ENCODE results near the gene RASGRP1.

RASGRP1 gene

DNA sequence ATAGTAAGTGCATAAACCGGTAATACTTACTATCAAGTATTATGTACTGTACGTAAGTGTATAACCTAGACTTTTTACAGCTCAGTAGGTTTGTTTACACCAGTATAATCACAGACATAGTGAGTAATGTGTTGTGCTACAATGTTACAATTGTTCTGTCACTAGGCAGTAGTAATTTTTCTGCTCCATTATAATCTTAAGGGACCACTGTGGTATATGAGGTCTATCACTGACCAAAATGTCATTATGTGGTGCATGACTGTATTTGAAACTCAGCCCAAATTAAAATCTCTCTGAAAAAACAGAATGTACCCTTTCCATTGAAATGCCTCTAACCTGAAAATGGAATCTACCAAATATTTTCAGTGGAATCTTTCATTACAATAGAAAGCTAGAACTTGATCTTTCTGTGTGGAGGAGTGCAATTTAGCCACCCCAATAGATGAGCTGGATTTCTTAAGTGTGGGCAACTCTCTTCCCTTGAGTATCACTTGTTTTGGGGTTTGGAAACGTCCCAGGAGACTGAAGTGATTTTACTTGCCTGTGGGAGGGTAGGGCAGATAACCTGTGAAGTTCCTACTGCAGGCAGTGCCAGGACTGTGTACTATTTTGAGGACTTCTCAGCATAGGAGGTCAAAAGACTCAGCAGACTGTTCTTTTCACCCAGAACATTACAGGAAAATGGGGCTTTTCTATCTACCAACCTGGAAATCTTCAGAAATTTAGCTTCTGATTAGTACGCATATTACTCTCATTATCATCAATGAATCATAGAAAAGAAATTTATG, 59.7 kb downstream of the RASGRP1 start:
- DNase-seq (ENCODE audit: low read depth) = no peak

DNA sequence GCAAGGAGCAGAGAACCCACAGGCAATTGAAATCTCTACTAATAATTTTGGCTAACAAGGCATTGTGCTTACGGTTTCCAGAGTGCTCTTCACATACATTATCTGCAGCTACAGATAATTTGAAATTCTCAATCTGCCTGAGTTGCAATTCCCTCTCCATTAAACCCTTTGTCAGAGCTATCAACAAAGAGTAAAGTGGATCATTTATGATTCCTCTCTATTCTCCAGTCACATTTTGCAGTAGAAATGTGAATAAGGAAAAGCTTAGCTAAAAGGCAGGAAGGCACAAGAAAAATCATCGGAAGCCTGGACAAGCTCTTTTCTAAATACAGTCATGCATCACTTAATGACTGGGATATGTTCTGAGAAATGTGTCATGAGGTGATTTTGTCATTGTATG, 61.1 kb downstream of the RASGRP1 start:
- no peak for DNase-seq (ENCODE audit: low read depth)

DNA sequence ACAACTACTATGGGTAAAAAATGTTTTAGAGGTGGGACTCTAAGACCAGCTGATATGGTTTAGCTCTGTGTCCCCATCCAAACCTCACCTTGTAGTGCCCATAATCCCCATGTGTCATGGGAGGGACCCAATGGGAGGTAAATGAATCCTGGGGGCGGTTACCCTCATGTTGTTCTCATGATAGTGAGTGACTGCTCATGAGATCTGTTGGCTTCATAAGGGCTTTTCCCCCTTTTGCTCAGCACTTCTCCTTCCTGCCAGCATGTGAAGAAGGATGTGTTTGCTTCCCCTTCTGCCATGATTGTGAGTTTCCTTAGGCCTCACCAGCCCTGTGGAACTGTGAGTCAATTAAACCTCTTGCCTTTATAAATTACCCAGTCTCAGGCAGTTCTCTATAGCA, 65.0 kb downstream of the RASGRP1 start:
- DNase-seq (ENCODE audit: low read depth) = no peak

DNA sequence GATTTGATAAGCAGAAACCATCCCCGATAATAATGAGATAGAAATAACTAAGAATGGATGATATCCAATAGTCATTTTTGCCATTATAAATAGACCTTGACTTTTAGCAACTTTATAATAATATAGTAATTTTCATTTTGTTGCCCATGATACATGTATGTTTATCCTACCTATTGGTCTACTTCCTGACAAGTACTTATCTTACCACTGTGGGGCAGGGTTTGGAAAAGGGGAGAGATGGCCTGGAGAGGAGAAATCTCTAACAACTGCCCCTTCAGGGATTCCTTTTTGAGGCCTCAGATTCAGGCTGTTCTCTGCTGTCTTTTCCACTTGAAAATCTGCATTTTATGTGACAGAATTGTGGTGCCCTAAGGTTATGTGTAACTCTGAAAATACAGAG, 68.5 kb downstream of the RASGRP1 start:
- DNase-seq (ENCODE audit: low read depth) = no peak

DNA sequence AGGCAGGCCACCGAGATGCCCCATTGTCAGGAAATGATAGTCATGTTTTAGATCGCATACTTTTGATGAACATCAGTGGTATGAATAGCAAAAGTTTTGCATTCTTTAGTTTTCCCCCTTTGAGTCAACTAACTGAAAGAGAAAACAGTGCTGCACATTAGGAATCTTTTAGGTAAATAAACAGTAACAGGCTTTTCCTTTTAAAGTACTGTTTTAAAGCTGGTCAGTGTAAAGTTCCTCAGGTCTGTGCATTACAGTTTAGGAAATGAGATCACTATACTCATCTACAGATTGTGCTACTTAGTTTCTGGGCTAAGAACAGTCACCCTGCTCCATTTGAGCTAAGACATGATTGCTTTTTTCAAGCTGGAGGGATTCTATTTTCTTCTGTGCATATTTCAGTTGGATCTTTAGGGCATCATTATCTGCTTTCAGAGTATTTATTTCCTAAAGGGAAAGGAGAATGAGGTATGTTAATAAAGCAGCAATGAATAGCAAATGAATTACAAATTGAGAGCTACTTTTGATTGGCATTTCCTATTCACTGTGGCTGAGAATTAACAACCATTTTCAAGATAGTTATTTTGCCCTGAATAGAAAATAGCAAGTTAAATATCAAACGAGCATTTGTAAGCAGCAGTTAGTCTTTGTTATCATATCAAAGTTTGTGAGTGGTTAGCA, 74.2 kb downstream of the RASGRP1 start:
- no peak for DNase-seq (ENCODE audit: low read depth)

DNA sequence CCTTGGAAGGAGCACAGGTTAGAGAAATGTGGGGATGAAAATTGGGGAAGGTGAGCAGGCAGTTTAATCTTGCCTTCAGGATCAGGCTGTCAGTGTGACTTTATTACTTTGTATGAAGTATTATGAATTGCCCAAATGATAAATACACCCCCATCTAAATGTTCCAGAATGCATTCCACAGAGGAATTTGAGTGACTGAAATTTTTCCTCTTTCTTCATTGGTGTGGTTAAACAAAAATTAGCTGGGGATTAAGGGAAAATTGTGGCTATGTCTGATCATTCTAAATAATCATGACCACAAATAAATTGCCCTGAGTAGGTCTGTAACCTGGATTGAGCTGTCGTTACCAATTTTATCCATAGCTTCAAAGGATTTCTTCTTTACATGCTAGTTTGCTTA, 77.2 kb downstream of the RASGRP1 start:
- no peak for DNase-seq (ENCODE audit: low read depth)

DNA sequence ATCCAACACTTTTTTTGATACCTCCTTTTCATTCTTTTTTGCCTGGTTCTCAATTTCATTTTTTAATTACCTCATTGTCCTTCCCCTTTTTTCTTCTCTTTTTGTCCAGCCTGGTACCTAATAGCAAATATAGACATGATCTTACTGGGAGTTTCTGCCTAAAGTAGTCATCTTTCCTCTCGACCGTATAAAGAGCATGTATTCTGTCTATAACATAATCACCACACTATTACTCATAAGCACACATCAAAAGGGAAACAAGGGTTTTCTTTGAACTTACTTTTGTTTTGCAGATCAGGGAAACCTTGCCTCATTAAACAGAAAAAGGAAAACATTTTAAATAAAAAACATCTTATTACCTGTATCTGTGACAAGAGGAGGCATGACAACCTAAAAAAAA, 77.7 kb downstream of the RASGRP1 start:
- DNase-seq (ENCODE audit: low read depth) = no peak

DNA sequence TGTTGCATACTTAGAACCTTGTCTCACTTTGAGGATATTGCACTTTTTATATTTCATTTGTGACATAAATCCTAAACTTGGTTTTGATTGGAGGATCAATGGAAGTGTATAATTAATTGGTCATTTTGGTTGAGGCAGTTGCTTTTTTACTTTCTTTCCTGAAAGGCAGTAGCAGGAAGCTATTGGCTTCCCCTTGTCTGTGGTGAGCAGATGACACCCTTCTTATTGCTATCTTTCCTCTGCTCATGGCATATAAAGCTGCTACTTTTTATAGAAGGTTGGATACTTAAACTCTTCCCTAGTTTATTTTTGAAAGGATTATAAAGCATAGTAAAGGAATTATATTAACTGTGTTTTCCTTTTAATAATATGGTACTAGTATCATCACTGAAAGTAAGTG, 82.0 kb downstream of the RASGRP1 start:
- DNase-seq (ENCODE audit: low read depth) = no peak

DNA sequence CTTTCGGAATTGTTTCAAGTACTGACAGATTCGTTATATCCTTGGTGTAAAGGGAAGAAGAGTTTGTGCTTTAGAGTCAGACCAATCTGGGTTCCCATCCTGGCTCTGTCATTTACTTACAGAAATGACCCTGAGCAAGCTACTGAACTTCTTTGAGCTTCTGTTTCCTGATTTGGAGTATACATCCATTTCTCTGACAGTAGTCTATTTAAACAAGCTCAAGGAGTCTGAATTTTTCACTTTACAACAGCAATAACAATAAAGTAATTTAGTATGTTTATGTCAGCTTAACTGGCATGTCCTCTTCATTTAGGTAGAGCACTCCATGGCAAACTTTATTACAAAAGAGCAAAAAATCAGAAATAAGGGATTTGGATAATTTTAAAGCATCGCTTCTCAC, 82.9 kb downstream of the RASGRP1 start:
- no peak for DNase-seq (ENCODE audit: low read depth)

DNA sequence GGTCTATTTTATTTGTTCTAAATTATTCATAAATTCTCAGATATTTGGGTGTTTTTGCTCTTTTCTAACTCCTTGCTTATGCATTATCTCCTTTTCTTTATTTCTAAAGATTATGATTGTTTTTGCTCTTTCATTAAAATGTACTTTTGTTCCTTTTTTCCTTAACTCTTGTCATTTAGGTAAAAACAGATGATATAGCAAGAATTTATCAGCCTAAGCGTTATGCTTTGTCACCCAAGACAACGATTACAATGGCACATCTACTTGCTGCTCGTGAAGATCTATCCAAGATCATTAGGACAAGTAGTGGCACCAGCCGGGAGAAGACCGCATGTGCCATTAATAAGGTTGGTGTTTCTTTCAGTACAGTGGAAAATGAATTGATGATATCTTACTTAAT, 83.5 kb downstream of the RASGRP1 start:
- DNase-seq (ENCODE audit: low read depth) = no peak

DNA sequence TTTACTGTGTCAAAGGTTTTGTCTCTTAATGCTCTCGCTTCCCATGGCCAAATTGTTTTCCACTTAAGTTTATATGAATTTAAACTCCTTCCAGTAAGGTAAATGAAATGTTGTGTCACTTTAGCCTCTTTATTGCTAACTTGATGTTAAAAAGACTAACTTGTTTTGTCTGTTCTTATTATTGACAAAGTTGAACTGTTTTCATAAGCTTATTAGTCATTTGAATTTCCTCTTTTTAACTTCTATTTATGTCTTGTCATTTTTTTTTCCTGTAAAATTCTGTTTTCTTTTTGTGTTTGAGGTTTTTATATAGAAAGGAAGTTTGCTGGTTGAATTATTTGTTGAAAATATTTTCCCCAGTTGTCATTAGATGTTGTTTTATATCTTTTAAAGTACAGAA, 84.9 kb downstream of the RASGRP1 start:
- no peak for DNase-seq (ENCODE audit: low read depth)

DNA sequence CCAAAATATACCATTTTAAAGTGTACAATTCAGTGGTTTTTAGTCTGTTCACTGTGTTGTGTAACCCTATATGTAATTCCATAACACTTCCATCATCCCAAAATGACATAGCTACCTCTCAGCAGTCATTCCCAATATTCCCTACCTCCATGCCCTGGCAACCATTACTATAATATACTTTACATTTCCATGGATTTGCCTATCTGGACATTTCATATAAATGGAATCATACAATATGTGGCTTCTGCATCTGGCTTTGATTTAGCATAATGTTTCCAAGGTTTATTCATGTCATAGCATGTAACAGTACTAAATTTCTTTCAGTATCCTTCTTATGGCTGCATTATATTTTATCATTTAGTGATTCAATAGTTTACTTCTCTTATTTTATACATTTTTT, 85.3 kb downstream of the RASGRP1 start:
- DNase-seq (ENCODE audit: low read depth) = no peak

DNA sequence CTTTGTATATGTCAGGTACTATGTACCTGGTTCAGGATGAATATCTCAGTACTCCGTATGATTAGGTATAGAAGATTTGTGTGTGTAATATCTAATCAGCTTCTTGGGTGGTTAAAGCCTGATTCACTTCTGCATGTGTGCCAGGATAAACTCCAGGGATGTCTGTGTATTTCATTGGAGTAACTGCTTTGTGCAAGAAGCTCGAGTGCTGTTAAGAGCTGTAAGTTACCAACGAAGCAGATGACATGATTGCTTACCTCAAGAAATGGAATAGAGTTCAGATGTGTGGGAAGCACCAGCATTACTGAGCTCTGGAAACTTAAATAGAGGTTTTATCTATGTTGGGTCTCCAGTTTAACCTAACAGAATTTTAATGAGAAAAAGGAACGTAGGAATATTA, 87.0 kb downstream of the RASGRP1 start:
- no peak for DNase-seq (ENCODE audit: low read depth)

DNA sequence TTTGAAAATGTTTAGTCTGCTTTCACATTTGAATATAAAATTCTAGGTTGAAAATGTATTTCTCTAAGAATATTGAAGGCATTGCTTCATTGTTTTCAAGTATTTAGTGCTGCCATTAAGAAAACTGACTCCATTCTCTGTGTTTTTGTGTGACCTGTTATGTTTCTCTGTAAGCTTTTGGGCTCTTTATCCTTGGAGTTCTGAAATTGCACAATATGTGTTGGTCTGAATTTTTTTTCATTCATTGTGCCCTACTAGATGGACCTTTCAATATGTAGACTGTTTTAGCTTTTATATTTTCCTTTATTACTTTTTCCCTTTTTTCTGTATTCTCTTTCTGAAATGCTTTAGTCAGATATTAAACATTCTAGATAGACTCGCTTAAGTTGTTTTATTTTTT, 88.5 kb downstream of the RASGRP1 start:
- no peak for DNase-seq (ENCODE audit: low read depth)

DNA sequence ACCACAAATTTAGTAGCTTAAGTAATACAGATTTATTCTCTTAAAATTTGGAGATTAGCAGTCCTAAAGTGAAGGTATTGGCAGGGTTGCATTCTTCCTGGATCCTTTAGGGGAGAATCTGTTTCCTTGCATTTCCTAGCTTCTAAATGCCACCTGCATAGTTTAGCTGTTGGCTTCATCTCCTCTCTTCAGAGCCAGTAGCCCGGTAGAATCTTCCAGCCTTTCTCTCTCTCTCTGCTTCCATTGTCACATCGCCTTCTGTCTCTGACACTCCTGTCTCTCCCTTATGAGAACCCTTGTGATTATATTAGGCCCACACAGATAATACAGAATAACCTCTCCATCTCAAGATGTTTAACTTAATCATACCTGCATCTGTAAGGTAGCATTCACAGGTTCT, 89.3 kb downstream of the RASGRP1 start:
- no peak for DNase-seq (ENCODE audit: low read depth)

DNA sequence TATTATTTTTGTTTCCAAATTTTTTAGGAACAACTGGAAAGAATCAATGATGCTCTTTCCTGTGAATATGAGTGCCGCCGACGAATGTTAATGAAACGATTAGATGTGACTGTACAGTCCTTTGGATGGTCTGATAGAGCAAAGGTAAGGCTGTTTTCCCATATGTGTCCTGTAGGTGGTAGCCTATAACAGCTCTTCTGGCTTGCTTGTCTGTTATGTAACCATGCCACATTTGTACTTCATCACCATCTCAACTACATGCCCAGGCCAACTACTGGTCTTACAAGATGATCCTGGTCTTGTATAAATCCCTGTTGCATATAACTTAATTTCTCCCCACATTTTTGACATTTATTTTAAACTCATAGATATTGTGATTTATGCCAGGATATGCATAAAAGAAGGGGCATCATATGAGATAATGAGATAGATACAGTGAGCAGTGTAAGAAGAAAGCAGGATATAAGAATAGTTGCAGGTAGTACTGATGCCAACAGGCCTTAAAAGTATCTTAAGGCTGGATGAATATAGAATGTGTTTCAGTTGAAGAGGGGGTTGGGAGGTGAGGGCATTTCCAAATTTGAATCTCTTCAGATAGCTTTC, 90.4 kb downstream of the RASGRP1 start:
- peak; percentile 34 for DNase-seq (ENCODE audit: low read depth)

DNA sequence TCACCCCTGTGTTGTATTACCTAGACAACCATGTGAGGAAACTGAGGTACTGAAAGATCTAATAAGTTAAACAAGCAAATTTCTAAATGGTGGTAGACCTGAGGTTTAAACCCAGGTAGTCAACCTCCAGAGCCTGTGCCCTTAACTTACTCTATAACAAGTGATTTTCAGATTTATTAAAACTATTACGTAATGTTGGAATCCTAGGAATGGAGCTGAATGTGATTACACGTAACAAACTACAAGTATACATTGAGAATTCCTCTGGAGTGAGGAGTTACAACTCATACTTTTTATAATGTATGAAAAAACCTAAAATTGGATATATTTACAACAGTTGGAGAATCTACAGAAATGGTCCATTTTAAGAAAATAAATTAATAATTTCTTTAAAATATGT, 92.6 kb downstream of the RASGRP1 start:
- no peak for DNase-seq (ENCODE audit: low read depth)

DNA sequence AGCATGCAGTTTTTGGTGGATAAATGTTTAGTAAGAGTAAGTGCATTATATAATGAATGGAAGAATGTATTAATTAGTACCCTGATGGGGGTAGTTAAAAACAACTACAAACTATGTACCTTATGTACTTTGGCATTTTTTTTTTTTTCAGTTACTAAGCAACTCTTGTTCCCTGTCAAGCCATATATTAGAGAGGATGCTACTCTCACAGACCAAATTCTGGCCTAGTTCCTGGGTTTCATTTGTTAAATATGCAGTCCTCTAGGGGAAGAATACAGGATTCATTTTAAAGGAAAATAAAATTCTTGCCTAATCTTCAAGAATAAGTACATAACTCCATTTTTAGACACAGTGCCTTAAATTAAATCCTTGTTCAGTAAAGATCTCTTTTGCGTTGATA, 93.8 kb downstream of the RASGRP1 start:
- no peak for DNase-seq (ENCODE audit: low read depth)

DNA sequence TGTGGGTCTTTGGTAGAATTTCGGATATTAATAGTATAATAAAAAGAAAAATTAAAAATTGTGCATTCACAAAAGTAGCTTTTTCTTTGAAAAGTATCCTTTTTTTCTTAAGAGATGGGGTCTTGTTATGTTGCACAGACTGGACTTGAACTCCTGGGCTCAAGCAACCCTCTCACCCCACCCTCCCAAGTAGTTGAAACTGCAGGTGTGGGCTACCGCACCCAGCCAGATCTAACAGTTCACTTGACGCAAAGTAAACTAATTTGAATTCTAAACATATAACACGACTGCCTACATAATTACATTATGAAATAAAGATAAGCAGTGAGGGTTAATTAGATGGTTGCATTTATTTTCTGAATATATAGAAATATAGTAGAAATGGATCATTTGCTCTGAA, 99.9 kb downstream of the RASGRP1 start:
- no peak for DNase-seq (ENCODE audit: low read depth)

DNA sequence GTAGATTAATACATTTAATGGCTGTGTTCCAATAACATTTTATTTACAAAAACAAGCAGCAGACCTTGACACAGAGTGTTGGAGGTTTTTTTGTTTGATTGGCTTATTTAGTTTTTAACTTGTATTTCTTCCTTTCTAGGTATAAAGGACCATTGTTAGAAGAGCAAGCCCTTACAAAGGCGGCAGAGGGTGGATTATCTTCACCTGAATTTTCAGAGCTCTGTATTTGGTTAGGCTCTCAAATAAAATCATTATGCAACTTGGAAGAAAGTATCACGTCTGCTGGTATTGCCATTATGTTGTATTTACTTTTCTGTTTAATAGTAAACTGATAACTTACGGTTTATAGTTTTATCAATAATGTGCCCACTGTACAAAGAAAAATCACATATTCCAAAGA, 100.7 kb downstream of the RASGRP1 start:
- DNase-seq (ENCODE audit: low read depth) = no peak

DNA sequence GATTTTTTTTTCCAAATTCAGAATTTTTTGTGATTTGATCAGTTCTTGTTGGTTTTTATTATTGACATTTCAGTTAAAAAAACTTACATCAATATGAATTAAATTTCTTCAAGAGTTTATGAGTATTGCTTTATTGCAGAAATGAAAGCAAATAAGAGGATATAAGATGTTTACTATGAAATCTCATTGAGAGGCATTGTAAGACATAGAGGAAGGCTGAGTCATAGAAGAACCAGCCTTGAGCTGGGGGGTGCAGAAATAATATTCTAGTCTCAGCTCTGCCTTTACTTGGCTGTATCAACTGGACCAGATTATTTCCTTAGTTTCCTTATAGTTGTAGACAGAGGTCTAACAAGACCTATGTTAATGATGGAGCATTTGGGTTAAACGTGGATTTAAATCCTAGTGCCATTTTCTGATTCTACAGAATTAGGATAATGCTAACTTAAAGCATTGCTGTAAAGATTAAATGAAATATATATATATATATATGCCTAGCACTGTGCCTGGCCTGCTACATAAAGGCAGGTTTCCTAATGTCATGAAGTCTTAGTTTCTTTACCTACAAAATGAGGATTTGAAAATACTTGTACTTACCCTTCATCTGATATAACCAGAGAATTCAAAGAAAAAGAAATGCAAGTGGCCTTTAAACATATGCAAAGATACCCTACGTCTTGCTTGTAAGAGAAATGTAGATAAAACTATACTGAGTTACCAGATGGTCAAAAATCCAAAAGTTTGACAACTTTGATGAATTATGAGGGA, 103.4 kb downstream of the RASGRP1 start:
- no peak for DNase-seq (ENCODE audit: low read depth)

DNA sequence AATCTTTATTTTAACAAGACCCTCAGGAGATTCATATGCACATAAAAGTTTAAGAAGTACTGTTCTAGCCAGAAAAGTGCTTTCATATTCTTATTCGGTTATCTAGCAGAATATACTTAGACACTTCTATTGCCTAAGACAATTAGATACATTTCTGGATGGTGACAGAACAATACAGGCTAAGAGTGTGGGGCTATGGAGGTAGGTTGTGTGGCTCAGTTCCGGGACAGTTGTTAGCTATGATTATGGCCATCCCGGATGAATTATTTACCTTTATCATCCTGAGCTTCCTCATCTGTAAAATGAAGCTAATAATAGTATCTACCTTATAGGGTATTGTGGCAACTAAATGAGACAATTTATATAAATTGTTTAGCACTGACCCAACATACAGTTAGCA, 104.1 kb downstream of the RASGRP1 start:
- DNase-seq (ENCODE audit: low read depth) = no peak

DNA sequence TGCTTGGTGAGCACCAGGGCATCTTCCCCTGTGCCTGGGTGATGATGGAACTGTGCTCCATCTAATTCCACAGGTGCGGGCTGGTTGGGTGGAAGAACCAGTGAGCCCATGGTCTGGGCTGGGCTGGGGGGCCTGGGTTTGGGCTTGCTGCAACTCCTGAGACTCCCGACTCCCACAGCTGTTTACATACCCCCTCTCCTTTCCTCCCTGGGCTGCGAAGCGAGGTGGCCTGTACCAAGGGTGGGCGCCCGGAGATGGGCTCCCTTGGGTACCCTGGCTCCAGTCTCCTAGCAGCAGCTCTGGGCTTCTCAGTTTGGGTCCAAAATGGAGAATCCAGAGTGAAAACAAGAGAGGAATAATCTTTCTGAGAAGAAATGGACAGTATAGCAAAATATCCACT, 105.1 kb downstream of the RASGRP1 start:
- DNase-seq (ENCODE audit: low read depth) = no peak

Data from CMK (cell line).